NCI-H1436 treated with DMSO at 0.1 percent for 48 hours (cell line): Measurements from ENCODE around the gene DEFB132.
"Not testable (repeated sequence)": the region's sequence is repeated elsewhere in the genome, so short reads cannot be mapped to it uniquely, and the experiment has no call there.

Source experiments
- DNase-seq: peaks from one replicate; lab custom pipeline; 2025; lab: John Stamatoyannopoulos, UW

The DEFB132 gene

GRCh38 chr20:257419-257818 lies at the start of gene DEFB132:
TSS of gene DEFB132 (plus strand) at chr20:257724. CDS start at chr20:257779, 55 bp downstream.
- DNase-seq: no peak

- DNase-seq: no peak
Observed at GRCh38 chr20:208942-209566, 48.5 kb upstream of the DEFB132 start.

- no peak for DNase-seq
Observed at GRCh38 chr20:210809-211502, 46.6 kb upstream of the DEFB132 start.

GRCh38 chr20:214383-214782 lies 43.1 kb upstream of the DEFB132 start:
- DNase-seq: no peak

GRCh38 chr20:215796-216195 lies 41.7 kb upstream of the DEFB132 start:
- no peak for DNase-seq

- no peak for DNase-seq
Observed at GRCh38 chr20:217266-217665, 40.3 kb upstream of the DEFB132 start.

GRCh38 chr20:219290-220115 lies 38.0 kb upstream of the DEFB132 start:
- DNase-seq: no peak

- no peak for DNase-seq
Observed at GRCh38 chr20:221258-221830, 36.2 kb upstream of the DEFB132 start.

GRCh38 chr20:225879-226278 lies 31.6 kb upstream of the DEFB132 start:
- DNase-seq: not testable (repeated sequence)

GRCh38 chr20:226958-227357 lies 30.6 kb upstream of the DEFB132 start, which contains the start of gene DEFB129:
TSS of gene DEFB129 (plus strand) at chr20:227258. CDS start at chr20:227289, 31 bp downstream.
- DNase-seq: no peak

- no peak for DNase-seq
Observed at GRCh38 chr20:227439-228105, 30.0 kb upstream of the DEFB132 start.

GRCh38 chr20:235891-236290 lies 21.6 kb upstream of the DEFB132 start:
- no peak for DNase-seq

- no peak for DNase-seq
Observed at GRCh38 chr20:237489-237888, 20.0 kb upstream of the DEFB132 start.

GRCh38 chr20:237929-238328 lies 19.6 kb upstream of the DEFB132 start:
- DNase-seq: no peak

GRCh38 chr20:242905-243304 lies 14.6 kb upstream of the DEFB132 start:
- DNase-seq: no peak

- DNase-seq: no peak
Observed at GRCh38 chr20:251354-251753, 6.2 kb upstream of the DEFB132 start.

GRCh38 chr20:252801-253200 lies 4.7 kb upstream of the DEFB132 start:
- DNase-seq: no peak

GRCh38 chr20:253447-253846 lies 4.1 kb upstream of the DEFB132 start:
- not testable (repeated sequence) for DNase-seq

GRCh38 chr20:258269-258858 lies 840 bp downstream of the DEFB132 start:
- no peak for DNase-seq

- no peak for DNase-seq
Observed at GRCh38 chr20:258963-259362, 1.4 kb downstream of the DEFB132 start.

- no peak for DNase-seq
Observed at GRCh38 chr20:259981-260380, 2.5 kb downstream of the DEFB132 start.

- DNase-seq: no peak
Observed at GRCh38 chr20:263701-264100, 6.2 kb downstream of the DEFB132 start.
